Measurements from ENCODE around the gene PGGHG. TPM values are rescaled to one million over a fixed set of nuclear protein-coding genes. Genes with fewer than 3 reads are reported as not detected.

Gene PGGHG
- total RNA-seq, 1 experiment from 2014 or later = 5.2 TPM

Other genes with a start within 250 kb of the PGGHG start
- gene SCGB1C1, start 96.0 kb upstream of the PGGHG start, total RNA-seq (2014; rRNA removed) = not detected in 2 replicates
- gene BET1L, start 81.7 kb upstream of the PGGHG start, total RNA-seq (2014; rRNA removed) = 11.1 and 17.2 TPM in 2 replicates
- gene RIC8A, start 81.4 kb upstream of the PGGHG start, total RNA-seq (2014; rRNA removed) = 152 and 183 TPM in 2 replicates
- 7.9 and 8.6 TPM in 2 replicates for gene SIRT3, start 52.8 kb upstream of the PGGHG start, total RNA-seq (2014; rRNA removed)
- gene PSMD13, start 52.1 kb upstream of the PGGHG start, total RNA-seq (2014; rRNA removed) = 122 and 135 TPM in 2 replicates
- gene NLRP6, start 10.7 kb upstream of the PGGHG start, total RNA-seq (2014; rRNA removed) = not detected in 2 replicates
- gene IFITM5, start 10.4 kb downstream of the PGGHG start, total RNA-seq (2014; rRNA removed) = not detected in 2 replicates
- 15.6 and 21.9 TPM in 2 replicates for gene IFITM2, start 18.7 kb downstream of the PGGHG start, total RNA-seq (2014; rRNA removed)
- 0.32 and 3.2 TPM in 2 replicates for gene IFITM1, start 24.9 kb downstream of the PGGHG start, total RNA-seq (2014; rRNA removed)
- gene IFITM3, start 31.7 kb downstream of the PGGHG start, total RNA-seq (2014; rRNA removed) = 43.4 and 63.7 TPM in 2 replicates
- gene B4GALNT4, start 80.4 kb downstream of the PGGHG start, total RNA-seq (2014; rRNA removed) = 0.75 and 1.3 TPM in 2 replicates
- gene PKP3, start 105.1 kb downstream of the PGGHG start, total RNA-seq (2014; rRNA removed) = 3.7 and 4.7 TPM in 2 replicates
- gene SIGIRR, start 125.9 kb downstream of the PGGHG start, total RNA-seq (2014; rRNA removed) = 5.5 and 5.8 TPM in 2 replicates
- gene ANO9, start 152.9 kb downstream of the PGGHG start, total RNA-seq (2014; rRNA removed) = not detected in 2 replicates
- gene PTDSS2, start 161.2 kb downstream of the PGGHG start, total RNA-seq (2014; rRNA removed) = 40.7 and 51.2 TPM in 2 replicates
- gene RNH1, start 218.1 kb downstream of the PGGHG start, total RNA-seq (2014; rRNA removed) = 287 and 315 TPM in 2 replicates
- gene HRAS, start 246.4 kb downstream of the PGGHG start, total RNA-seq (2014; rRNA removed) = 58.1 and 70.7 TPM in 2 replicates
- 0.17 and 0.19 TPM in 2 replicates for gene LRRC56, start 248.4 kb downstream of the PGGHG start, total RNA-seq (2014; rRNA removed)

Measured in LHCN-M2 (cell line).